NCI-H1930 (cell line): ENCODE data around the gene TOGARAM2.

ENCODE experiments used
- DNase-seq, 2 experiments: peaks; one replicate each; lab custom pipeline; 2025; lab: John Stamatoyannopoulos, UW

TOGARAM2 gene

DNA sequence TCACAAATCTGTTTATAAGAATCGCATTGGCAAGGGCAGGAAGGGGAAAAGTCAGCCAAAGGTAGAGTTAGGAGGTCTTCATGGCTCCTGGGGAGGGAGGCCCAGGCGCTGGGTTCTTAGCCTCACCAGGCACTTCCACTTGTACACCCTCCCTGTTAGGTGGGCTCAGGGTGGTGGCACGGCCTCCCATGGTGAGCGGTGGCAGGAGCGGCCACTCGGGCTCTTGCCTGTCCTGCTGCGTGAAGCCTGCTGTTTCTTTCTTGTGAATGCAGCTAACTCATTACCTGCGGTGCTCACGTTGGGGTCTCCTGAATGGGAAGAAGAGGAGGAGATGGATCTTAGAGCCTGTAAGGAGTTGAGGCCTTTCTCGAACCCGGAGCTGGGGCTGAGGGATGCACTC, 40.8 kb downstream of the TOGARAM2 start:
- DNase-seq, result no peak

DNA sequence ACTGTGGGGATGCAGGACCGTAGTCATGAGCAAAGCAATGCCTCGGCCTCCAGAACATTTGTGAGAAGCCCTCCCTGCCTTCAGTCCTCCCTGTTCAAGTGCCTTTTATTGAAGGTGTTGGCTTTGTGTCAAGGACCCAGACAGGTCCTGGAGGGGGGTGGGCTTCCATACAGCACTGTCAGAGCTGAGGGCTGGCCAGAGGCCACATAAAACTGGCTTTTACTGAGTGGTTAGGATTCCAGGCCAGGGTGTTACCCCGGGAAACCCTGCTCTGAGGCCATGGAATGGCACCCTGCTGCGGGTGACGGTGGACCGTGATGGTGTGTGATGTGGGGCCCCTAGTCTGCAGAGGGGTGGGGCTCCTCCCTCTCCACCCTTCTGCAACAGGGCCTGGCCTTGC, 41.6 kb downstream of the TOGARAM2 start:
- DNase-seq, result no peak

DNA sequence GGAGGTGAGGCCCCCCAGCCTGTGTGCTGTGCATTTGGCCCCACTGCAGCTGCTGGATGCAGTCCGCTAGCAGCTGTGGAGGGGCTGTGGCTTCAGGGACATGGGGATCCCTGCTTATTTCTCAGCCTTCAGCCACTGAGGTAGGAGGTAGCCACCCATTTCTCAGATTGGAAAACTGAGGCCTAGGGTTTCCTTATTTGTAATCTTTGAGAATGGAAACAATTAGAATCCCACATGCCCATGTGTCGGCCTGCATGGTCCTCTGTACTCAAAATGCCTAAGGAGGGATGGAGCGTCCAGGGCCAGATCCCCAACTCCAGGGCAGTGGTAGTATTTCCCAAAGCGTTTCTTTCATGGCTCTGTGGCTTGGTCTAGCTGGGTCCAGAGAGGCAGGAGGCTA, 42.1 kb downstream of the TOGARAM2 start:
- no peak for DNase-seq

DNA sequence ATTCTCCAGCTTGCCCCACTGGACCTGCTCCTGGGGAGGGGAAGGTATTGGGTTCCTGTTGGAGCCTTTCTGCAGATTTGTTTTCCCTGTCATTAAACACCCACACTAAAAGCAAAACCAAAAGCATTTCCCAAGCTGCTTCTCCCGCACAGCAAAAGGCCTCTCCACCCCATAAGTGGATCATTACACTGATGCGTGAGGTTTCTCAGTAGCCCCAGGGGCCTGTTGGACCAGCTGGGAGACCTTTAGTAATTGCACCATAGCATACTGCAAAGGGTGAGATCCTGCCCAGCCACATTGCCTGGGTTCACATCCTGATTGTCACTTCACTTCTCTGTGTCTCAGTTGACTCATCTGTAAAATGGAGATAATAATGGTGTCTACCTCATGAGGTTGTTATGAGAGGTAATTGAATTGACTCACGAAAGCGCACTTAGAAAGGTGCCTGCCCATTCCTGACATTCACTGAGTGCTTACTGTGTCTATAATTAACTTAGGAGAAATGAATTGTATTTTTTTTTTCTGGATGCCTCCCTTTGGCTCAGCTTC, 43.9 kb downstream of the TOGARAM2 start:
- no peak for DNase-seq

DNA sequence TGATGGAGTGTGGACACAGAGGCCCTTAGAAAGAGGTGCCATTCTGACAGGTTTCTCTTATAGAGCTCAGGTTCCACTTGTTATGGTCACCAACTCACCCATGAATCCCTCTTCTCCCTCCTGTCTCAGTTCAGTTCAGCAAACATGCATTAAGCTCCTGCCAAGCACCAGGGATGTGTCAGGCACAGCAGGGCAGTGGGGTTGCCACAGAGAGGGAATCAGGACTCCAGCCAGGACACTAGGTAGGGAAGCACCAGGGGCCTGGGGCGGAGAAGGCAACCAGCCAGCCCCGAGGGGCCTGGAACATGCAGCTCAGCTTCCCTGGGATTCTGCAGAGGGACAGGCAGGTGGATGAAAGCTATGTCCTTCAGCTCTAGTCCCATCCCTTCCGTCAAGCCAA, 44.6 kb downstream of the TOGARAM2 start:
- no peak for DNase-seq

DNA sequence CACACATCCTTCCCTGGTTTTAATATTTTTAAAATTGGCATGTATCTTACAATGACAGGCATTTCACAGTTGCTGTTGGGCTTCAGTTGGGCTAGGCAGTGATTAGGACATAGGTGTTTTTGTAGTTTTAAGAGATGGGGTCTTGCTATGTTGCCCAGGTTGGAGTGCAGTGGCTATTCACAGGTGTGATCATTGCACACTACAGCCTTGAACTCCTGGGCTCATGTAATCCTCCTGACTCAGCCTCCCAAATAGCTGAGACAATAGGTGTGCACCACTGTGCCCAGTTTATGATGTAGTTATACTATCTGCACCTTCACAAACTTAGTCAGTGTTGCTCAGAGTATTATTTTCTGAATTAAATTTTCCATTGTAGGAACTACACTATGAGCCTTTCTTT, 49.9 kb downstream of the TOGARAM2 start:
- no peak for DNase-seq

DNA sequence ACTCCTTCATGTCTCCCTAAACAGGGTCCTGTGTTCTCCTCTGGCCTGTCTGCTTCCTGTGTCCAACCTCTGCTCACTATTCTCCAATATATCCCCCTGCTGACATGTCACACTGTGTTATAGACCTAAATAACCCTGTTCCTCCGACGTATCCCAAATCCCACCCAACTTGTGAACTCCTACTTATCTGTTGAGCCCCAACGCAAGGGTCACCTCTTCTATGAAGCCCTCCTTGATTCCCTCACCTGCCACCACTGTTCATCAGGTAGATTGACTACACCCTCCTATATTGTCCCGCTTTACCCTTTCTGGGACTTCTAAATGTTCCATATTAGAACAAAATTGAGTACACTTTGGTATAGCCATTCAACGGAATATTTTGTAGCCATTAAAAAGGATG, 51.1 kb downstream of the TOGARAM2 start:
- DNase-seq, result no peak

DNA sequence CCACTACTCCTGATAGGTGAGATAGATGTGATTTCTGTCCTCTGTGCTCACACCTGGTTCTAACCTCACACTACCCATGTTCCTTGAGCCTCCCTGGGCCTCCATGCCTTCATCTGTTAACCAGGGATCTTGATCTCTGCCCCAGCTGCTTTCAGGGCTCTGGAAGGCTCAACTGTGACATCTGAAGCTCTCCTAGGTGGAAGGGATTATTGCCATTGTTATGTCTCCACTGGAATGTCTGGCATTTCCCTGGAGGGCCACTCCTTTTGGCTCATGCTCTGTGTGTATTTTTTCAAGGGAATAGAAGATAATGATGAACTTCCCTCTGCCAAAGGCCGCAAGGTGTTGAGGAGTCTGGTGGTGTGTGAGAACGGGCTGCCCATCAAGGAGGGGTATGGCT, 52.1 kb downstream of the TOGARAM2 start:
- no peak for DNase-seq

DNA sequence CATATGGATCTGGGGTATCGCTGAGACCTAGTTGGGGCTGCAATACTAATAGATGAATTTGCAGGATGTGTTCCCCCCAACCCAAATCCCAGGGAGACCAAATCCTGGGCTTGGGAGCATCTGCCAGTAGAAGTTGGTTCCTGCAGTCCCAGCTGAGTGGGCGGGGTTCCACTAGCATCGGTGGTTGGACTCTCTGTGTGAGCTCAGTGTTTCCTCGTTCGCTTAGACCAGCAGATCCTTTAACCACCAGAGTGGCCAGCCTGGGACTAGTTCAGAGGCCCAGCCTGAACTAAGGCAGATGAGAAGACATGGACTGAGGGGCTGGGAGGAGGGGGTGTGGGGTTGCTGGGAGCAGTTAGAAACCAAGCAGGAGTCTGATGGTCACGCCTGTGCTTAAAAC, 52.6 kb downstream of the TOGARAM2 start:
- no peak for DNase-seq

DNA sequence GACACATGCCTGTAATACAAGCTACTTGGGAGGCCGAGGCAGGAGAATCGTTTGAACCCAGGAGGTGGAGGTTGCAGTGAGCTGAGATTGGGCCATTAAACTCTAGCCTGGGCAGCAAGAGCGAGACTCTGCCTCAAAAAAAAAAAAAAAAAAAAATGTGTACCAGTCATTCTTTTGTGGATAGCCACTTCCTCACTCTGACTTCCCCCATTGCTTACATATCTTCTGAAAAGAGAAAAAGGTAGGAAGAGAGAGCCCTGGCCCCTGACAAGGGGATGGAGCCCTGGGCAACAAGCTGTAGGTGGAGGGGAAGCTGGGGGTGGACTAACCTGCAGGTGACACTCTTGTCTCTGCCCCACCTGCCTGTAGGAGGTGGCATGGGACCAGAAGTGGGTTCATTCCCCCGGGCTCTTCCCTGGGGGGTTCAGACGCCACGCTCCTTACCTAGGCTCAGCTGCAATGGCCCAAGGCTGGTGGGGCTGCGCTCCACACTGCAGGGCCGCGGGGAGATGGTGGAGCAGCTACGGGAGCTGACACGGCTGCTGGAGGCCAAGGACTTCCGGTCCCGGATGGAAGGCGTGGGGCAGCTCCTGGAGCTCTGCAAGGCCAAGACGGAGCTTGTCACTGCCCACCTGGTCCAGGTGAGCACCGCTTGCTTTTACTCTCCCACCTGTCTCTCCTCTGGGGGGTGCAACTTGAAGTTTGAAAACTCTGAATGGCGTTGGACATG, 54.1 kb downstream of the TOGARAM2 start:
- no peak for DNase-seq

DNA sequence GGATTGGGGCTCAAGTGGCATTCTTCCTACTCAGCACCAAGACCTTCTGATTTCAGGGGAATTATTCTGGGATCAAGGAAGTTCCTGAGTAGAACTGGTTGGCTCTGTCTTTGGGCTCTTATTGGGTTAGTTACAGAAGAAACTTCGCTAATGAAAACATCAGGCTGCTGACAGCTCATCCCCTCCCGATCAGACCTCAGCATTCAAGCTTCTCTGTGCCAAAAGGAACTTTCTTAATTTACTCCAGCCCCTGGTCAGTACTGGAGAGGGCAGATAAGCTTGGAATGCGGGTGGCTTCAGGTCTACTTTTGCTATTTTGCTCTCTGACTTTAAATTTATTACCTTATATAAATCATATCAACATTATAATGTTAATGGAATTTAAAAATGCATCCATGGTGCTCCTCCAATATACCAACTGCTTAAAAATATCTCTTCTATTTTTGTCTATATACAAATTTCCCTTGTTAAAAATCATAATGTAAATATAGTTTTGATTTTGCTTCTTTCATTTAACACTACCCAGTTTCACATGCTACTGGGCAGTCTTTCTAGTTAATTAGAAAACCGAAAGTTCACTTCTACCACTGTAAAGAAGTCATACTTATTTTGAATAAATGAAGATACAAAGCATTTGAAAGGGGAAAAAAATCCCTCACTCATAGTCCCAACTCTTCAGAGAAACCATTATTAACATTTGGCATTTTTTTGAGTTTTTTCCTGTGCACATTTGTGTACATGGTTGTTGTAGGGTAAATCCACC, 58.8 kb downstream of the TOGARAM2 start:
- DNase-seq, result no peak

DNA sequence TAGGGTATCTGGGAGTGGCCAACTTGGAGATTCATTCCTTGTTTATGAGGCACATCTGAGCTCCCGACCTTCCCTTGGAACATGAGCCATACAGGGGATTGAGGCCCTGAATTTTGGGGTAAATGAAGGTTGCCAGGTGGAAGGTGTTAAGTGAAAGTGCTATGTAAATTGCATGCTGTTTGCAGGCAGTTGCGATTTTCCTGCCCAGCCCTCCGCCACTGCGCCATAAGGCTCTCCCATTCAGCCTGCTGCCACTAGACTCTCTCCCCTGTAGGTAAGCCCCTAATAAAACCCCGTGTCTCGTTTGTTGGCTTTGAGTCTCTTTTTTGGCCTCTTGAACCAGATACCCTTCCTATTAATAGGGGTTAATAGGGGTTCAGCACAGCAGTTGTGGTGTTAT, 59.5 kb downstream of the TOGARAM2 start:
- no peak for DNase-seq

DNA sequence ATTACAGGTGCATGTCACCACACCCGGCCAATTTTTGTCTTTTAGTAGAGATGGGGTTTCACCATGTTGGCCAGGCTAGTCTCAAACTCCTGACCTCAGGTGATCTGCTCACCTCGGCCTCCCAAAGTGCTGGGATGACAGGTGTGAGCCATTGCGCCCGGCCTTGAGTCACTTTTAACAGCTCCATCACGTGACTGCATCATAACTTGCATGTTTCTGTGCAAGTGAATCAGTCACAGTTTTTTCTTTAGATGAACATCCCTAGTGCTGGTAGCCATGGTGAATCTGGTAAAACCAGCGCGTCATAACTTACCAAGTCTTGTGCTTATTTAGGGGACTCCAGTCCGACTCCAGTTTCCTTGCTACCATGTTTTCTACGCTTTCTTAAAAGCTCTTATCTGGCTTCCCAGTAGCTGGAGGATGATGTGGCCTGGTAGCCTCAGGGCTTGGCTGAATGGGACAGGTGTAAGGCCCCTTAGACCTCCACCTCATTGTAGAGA, 60.1 kb downstream of the TOGARAM2 start:
- DNase-seq, result no peak

DNA sequence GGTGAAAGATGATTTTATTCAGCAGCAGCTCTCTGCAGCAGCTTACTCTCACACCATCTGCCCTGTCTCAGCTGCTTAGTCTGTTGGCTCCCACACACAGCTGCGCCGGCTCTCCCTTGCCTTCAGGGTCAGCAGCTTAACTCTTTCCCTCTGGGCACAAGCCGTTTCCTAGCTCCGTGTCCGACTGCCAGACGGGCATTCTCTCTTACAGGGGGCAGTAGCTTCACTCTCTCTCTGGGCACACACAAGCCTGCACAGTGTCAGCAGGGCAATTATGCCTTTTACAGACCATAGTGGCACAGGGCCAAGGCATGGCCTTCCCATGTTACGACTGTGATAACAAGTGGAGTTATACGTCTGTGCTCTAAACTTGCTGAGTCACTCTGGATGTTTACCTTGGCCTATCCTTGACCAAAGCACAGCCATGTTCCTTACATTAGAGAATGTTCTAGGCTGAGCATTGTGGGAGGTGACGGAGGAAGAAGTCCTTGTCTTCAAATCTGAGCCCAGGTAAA, 61.5 kb downstream of the TOGARAM2 start:
- DNase-seq, result no peak

DNA sequence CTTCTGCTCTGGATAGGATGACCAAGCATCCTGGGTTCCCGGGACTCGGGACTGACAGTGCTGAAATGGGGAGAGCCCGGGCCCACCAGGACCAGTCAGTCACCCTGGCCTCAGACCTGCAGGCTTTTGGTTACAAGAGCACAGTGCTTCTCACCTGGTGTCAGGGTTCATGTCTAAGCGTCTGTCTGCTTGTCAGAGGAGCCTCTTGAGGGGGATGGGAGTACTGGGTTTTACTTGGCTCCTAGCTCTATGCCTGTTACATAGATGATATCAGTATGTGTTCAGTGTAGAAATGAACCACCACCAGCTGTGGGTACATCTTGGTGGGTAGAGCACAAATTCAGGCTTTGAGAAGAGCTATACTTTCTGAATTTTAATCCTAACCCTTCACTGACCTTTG, 63.4 kb downstream of the TOGARAM2 start:
- DNase-seq, result no peak

DNA sequence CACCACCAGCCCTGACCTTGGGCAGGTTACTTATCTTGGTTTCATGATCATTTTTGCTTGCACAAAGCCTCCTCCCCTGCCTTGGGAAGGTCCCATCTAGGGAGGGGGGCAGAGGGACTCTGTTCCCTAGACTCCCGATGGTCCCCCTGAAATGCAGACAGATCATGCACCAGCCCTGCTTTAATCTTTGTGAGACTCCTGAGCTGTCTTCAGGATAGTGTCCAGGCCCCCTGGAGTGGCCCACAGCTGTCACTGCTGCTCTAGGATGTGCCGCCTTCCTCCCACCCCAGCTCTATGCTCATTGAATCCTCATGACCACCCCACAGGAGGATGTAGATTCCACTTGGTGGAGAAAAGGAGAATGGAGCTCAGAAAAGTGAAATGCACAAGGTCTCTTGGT, 65.2 kb downstream of the TOGARAM2 start:
- no peak for DNase-seq

DNA sequence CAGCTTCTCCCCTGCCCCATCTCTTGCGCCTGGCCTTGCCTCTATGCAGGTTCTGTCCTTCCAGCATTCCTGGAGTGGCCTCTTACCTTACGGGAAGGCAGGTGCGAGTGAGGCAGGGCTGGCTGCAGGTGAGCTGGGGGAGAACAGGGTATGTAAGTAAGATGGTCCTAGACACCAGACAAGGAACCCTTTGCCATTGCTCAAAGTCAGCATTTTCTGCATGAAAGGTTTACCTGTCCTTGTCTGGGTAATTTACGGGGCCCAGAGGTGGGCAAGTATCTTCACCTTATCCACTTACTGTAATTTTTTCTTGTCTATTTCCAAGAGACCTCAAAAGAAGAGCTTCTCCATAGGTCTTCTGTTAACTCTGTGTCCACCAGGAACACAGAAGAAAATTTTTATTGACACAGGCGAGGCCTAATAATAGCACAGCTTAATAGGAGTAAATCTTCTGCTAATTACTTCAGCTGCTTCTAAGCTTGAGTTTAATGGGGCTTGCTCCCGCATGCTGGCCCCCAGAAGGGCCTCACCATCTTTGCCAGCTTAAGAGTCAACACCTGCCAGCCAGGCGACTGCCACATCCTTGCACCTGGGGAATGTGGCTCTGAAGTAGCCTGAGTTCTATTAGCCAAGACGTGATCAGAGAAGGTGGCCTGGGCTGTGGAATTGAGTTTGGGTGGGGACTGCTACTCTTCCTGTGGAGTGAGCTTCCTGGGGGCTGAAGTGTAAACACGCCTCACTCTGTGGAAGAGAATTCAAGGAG, 66.2 kb downstream of the TOGARAM2 start:
- no peak for DNase-seq

DNA sequence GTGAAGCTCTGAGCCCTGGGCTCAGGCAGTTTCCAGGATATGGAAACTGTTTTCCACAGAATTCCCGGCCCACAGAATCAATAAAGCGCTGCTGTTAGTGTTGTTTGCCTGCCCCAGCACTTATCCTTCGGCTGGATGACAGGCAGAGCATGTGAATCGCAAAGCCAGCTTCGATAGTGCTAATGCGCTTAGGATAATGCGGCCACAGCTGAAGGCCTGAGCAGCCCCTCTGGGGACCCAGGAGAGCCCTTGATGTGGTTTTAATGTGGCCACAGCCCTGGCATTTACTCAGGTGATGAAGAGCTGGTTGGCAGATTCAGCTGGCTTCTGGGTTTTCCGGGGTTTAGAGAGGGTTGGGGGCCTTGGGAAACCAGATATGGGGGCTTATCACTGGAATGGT, 69.5 kb downstream of the TOGARAM2 start:
- DNase-seq, result no peak

DNA sequence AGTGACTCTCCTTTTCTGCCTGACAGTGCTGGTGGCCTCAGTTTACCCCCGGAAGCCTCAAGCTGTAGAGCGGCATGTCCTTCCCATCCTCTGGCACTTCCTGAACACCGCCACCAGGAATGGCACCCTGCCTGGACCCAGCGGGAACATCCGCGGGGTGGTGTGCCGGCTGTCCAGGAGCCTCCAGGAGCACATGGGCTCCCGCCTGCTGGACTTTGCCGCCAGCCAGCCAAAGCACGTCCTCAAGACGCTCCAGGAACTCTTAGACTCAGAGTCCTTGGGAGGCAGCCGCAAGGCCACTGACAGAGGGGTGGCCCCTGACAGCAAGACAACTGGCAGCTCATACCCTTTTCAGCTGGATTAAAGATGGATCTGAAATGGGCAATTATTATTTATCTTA, 70.6 kb downstream of the TOGARAM2 start:
- no peak for DNase-seq

DNA sequence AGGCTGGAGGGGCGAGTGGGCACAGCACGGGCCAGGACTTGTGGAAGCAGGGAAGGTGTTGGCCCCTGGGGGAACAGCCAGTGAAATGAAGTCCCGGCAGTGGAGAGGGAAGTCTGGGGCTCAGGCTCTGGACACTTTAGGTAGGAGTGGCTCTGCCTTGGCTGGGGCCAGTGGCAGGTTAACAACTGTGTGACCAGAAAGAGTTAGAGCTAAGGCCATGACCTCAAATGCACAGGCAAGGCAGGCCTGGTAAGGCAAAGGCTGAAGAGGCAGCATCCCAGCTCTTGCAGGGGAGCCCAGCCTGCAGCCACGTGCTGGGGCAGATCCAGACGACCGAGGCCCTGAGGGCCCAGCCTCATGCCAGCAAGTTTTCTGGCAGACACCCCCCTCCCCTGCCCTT, 71.7 kb downstream of the TOGARAM2 start:
- no peak for DNase-seq

DNA sequence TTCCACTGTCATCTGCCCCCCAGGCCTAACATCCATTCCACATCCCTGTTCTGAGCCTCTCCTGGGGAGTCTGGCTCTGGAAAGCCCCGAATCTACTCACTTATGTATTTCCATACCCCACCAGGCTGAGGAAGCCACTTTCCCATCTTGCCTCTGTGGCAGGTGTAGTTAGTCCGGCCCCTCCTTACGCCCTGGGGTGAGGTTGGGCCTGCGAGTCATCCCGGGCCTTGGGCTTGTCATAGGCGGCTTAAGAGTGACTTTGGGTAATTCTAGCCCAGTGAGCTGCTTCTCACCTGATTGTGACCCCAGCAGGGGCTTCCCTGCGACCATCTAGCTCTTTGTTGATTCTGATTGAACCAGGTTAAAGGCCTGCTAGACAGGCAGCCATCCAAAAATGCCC, 72.1 kb downstream of the TOGARAM2 start:
- no peak for DNase-seq

DNA sequence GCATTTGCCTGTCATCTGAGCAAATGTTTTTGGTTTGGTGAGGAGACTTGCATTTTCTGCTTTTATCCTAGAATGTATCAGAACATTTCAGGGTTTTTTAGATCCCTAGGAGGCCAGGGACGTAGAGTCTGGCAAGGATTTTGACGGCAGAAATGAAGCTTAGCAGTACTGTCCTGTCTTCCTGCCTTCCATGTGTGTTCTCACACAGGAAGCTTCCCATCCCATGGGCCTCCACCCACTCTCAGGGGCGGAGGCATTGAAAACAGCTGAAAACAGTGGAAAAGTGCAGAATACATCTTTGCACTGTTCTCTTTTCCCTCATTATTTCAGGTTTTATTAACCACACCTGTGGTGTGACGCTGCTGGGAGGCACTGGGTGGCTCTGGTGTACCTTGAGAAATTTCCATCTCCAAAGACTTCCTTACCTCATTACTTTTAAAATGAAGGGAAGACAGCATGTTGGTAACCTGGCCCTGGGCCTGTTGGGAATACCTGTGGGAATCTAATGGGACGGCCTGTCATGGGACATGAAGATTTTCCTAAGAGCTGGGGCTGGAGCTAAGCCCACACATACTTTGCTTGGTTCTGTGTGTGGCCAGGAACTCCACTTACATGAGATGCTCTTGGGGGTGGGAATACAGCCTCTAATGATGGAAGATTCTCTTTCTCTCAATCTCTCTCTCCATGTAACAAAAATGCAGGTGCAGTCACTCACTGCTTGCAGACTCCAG, 72.7 kb downstream of the TOGARAM2 start:
- no peak for DNase-seq
